Upper lobe of left lung (tissue), 6 donors: ENCODE measurements around the gene PAK4. TPM values are rescaled to one million over a fixed set of nuclear protein-coding genes. Genes with fewer than 3 reads are reported as not detected.

ENCODE experiments used
- ATAC-seq, 2 donors: fragments of 200-7000 bp; cut with Tn5 transposase; one replicate each; pipeline ENCODE4 v1.9.1; 2022; ENCODE audit warnings: mild to moderate bottlenecking in 2 of 2, moderate library complexity in 2 of 2; ENCODE audit not compliant: low FRiP score in 2 of 2
- DNase-seq, 2 donors: peaks; one replicate each; pipeline ENCODE4 v3.0.0-alpha.2; 2019 to 2020
- H3K27ac ChIP-seq, 4 donors: fragments of 200-600 bp; sonication (generic); one replicate each; pipeline ENCODE4 v1.5.1; 2016 to 2019
- H3K27me3 ChIP-seq, 4 donors: fragments of 200-600 bp; sonication (generic); one replicate each; pipeline ENCODE4 v1.5.1; 2017 to 2019
- H3K36me3 ChIP-seq, 4 donors: fragments of 200-600 bp; sonication (generic); one replicate each; pipeline ENCODE4 v1.5.1; 2016 to 2019
- H3K4me1 ChIP-seq, 4 donors: fragments of 200-600 bp; sonication (generic); one replicate each; pipeline ENCODE4 v1.5.1; 2018 to 2019
- H3K4me3 ChIP-seq, 4 donors: fragments of 200-600 bp; sonication (generic); one replicate each; pipeline ENCODE4 v1.5.1; 2017 to 2019; ENCODE audit warnings: mild to moderate bottlenecking in 2 of 4, moderate library complexity in 1 of 4
- H3K9me3 ChIP-seq, 4 donors: fragments of 200-600 bp; sonication (generic); one replicate each; pipeline ENCODE4 v1.5.1; 2018 to 2019
- CTCF ChIP-seq, 6 experiments: fragments of 450-650 bp in 4 of 6; fragments of 200-600 bp in 2 of 6; sonication (generic) in 2 of 6; IDR thresholded peaks; one replicate each; pipeline ENCODE4 v1.5.1; 2016 to 2019; ENCODE audit warnings: antibody characterized with exemption in 6 of 6
- EP300 ChIP-seq, 4 donors: sonication (generic); formaldehyde crosslinking; IDR thresholded peaks; one replicate each; pipeline ENCODE4 v1.5.1; 2017; ENCODE audit warnings: antibody characterized with exemption in 4 of 4, control low read depth in 2 of 4
- POLR2A ChIP-seq, 4 donors: fragments of 450-650 bp; IDR thresholded peaks; one replicate each; pipeline ENCODE4 v1.5.1; 2016 to 2017; ENCODE audit warnings: antibody characterized with exemption in 4 of 4, mild to moderate bottlenecking in 2 of 4
- POLR2AphosphoS5 ChIP-seq, 2 donors: sonication (generic); formaldehyde crosslinking; IDR thresholded peaks; one replicate each; pipeline ENCODE4 v1.5.1; 2017; ENCODE audit warnings: antibody characterized with exemption in 2 of 2
- WGBS, 2 donors: methylation state at CpG; one replicate each; pipeline ENCODE4 v1.1.5; 2017 to 2018; 5-methylcytosine and 5-hydroxymethylcytosine counted together
- total RNA-seq, 6 donors: library from RNA; depleted of rRNA in 4 of 6; stranded (reverse); fragments of >200 nt in 4 of 6; gene quantifications; one replicate each; pipeline versions ENCODE4 v1.1.0 to v1.2.1, GENCODE V29; 2016 to 2021
- donor health status: DM: no; HTN: no; CAD: no; lungs with moderate emphysema.
- donor health status: DM: no; HTN: yes; CAD: no; lungs with severe emphysema.

PAK4 gene
- total RNA-seq, 6 donors from 2014 or later, result 23.4 to 88.2 (median 54.4) TPM

- DNase-seq, result no peak
- H3K4me1 ChIP-seq, result peaks cover 0 to 9% (median 0%) of the 10 kb centered on the region in 4 donors
- no peaks in the 10 kb centered on the region for H3K27me3 ChIP-seq
- ATAC-seq, result no peak
- H3K9me3 ChIP-seq, result no peaks in the 10 kb centered on the region
- no peak overlapping the region for H3K4me3 ChIP-seq
- TF ChIP-seq POLR2A (IDR thresholded peaks at IDR 0.05), result no peak
- no peak for TF ChIP-seq POLR2AphosphoS5 (IDR thresholded peaks at IDR 0.05)
- no peak for TF ChIP-seq EP300 (IDR thresholded peaks at IDR 0.05)
- no peak for TF ChIP-seq CTCF (IDR thresholded peaks at IDR 0.05)
- WGBS, 2 donors, result 72 to 79% methylated on average over 6 of the region's 6 CpGs
- no peaks in the 10 kb centered on the region for H3K36me3 ChIP-seq
- H3K27ac ChIP-seq, result no peak overlapping the region
Observed at GRCh38 chr19:39188960-39189359, 63.4 kb downstream of the PAK4 start.

DNA sequence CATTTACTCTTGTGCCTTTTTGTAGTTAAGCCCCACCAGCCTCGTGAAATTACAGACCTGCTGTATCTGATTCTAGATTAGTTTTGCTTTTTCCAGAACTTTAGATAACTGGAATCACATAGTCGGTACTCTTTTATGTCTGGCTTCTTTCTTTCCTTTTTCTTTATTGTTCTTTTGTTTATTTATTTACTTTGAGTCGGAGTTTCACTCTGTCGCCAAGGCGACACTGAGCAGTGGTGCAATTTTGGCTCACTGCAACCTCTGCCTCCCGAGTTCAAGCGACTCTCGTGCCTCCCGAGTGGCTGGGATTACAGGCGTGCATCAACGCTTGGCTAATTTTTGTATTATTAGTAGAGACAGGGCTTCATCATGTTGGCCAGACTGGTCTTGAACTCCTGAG, 65.2 kb downstream of the PAK4 start:
- WGBS, 2 donors, result 43 to 60% methylated on average over 11 of the region's 11 CpGs
- no peak overlapping the region for H3K4me3 ChIP-seq
- DNase-seq, result no peak

GRCh38 chr19:39192846-39193245, 67.3 kb downstream of the PAK4 start:
- Histone ChIP-seq H3K4me1 (peaks cover 4 to 19% (median 10%) of the 10 kb centered on the region in 4 donors), H3K4me3 (no peak overlapping the region), H3K27ac (no peak overlapping the region), H3K27me3 (peaks cover 0 to 16% (median 5%) of the 10 kb centered on the region in 4 donors), H3K36me3 (no peaks in the 10 kb centered on the region), H3K9me3 (no peaks in the 10 kb centered on the region)
- 88 to 90% methylated on average over 2 of the region's 2 CpGs for WGBS, 2 donors
- no peak for DNase-seq
- ATAC-seq, result no peak
- no peak for TF ChIP-seq POLR2AphosphoS5 (IDR thresholded peaks at IDR 0.05)
- TF ChIP-seq CTCF (IDR thresholded peaks at IDR 0.05), result no peak
- TF ChIP-seq POLR2A (IDR thresholded peaks at IDR 0.05), result no peak
- TF ChIP-seq EP300 (IDR thresholded peaks at IDR 0.05), result no peak

More for the DNA sequence above, 65.2 kb downstream of the PAK4 start:
- no peak overlapping the region for H3K27ac ChIP-seq
- no peak for ATAC-seq
- H3K9me3 ChIP-seq, result no peaks in the 10 kb centered on the region
- H3K27me3 ChIP-seq, result no peaks in the 10 kb centered on the region
- H3K4me1 ChIP-seq, result peaks cover 0 to 12% (median under 1%) of the 10 kb centered on the region in 4 donors
- no peaks in the 10 kb centered on the region for H3K36me3 ChIP-seq
- TF ChIP-seq POLR2AphosphoS5 (IDR thresholded peaks at IDR 0.05) (no peak), CTCF (IDR thresholded peaks at IDR 0.05) (no peak), EP300 (IDR thresholded peaks at IDR 0.05) (no peak), POLR2A (IDR thresholded peaks at IDR 0.05) (no peak)

DNA sequence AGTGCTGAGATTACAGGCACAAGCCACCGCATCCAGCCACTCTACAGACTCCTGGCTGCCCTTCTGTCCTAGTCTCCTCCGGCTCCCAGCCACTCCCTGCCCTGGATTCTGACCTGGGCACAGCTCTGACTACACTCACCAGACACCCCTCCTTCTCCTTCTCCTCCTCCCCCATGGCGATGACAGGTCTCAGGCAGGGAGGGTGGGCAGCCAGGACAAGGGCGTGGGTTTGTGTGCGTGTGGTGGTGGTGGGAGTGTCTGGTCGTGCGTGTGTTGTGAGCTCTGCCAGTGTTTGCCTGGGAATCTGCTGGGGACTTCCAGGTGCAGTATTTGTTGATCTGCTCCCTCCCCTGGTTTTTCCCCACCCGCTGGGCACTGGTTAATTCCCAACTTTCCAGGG, 68.2 kb downstream of the PAK4 start:
- Histone ChIP-seq H3K27ac (no peak overlapping the region), H3K27me3 (peaks cover 0 to 24% (median 5%) of the 10 kb centered on the region in 4 donors), H3K4me1 (peaks cover 4 to 21% (median 10%) of the 10 kb centered on the region in 4 donors), H3K9me3 (no peaks in the 10 kb centered on the region), H3K4me3 (no peak overlapping the region), H3K36me3 (no peaks in the 10 kb centered on the region)
- ATAC-seq, result peak; percentile 28 to 48
- TF ChIP-seq POLR2A (IDR thresholded peaks at IDR 0.05) (no peak), POLR2AphosphoS5 (IDR thresholded peaks at IDR 0.05) (no peak), EP300 (IDR thresholded peaks at IDR 0.05) (no peak), CTCF (IDR thresholded peaks at IDR 0.05) (no peak)
- WGBS, 2 donors, result 34 to 36% methylated on average over 7 to 8 of the region's 8 CpGs
- no peak for DNase-seq

DNA sequence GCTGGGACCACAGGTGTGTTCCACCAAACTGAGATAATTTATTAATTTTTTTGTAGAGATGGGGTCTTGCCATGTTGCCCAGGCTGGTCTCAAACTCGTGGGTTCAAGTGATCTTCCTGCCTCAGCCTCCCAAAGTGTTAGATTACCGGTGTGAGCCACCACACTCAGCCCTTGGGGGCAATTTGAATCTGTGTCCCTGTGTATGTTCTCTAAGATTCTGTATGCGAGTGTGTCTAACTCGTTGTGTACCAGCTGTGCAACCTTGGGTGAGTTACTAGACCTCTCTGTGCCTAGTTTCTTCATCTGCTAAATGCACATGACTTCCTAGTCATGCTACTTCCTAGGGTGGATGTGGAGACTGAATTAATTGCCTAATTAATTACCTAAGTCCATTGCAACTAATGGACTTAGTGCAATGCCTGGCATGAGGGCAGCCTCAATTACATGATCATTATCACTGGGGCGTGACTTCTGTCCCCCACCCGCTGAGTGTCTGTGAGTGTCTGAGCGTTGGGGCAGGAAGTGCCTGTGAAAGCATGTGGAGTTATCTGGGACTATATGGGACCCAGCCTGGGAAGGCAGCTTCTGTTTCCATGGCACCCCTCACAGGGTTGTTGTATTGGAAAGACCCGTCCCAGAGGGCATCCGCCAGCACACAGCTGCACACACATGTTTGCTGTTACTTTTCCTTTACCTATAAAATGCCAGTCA, 69.4 kb downstream of the PAK4 start:
- 45 to 48% methylated on average over 9 of the region's 9 CpGs for WGBS, 2 donors
- no peaks in the 10 kb centered on the region for H3K9me3 ChIP-seq

More for the DNA sequence above, 69.4 kb downstream of the PAK4 start:
- DNase-seq (no peak), ATAC-seq (no peak)
- Histone ChIP-seq H3K4me3 (no peak overlapping the region), H3K36me3 (no peaks in the 10 kb centered on the region), H3K27ac (no peak overlapping the region), H3K4me1 (peaks cover 4 to 21% (median 10%) of the 10 kb centered on the region in 4 donors), H3K27me3 (peaks cover 0 to 26% (median 5%) of the 10 kb centered on the region in 4 donors)
- TF ChIP-seq EP300 (IDR thresholded peaks at IDR 0.05) (no peak), CTCF (IDR thresholded peaks at IDR 0.05) (no peak), POLR2A (IDR thresholded peaks at IDR 0.05) (no peak), POLR2AphosphoS5 (IDR thresholded peaks at IDR 0.05) (no peak)
